H9 (cell line): ENCODE data around the gene TSSK6. TPM values are rescaled to one million over a fixed set of nuclear protein-coding genes. Genes with fewer than 3 reads are reported as not detected.

Source experiments
- DNase-seq: peaks from one replicate; pipeline ENCODE4 v3.0.0-alpha.2; 2017
- H2AFZ ChIP-seq: one replicate; pipeline ENCODE4 v1.6.1; 2013; ENCODE audit warnings: mild to moderate bottlenecking, low read length, control low read depth, moderate library complexity
- H2AK5ac ChIP-seq: 2 replicates; pipeline ENCODE4 v1.6.1; 2013; ENCODE audit warnings: low read length, control low read depth, mixed read lengths; ENCODE audit not compliant: insufficient read length
- H2BK120ac ChIP-seq: one replicate; pipeline ENCODE4 v1.6.1; 2013; ENCODE audit warnings: low read depth, mild to moderate bottlenecking, low read length, control low read depth, inconsistent platforms; ENCODE audit not compliant: poor library complexity, severe bottlenecking
- H2BK12ac ChIP-seq: 2 replicates; pipeline ENCODE4 v1.6.1; 2013; ENCODE audit warnings: low read length, control low read depth, mixed read lengths, low read depth; ENCODE audit not compliant: insufficient read length
- H2BK15ac ChIP-seq: 2 replicates; pipeline ENCODE4 v1.6.1; 2013; ENCODE audit warnings: low read depth, low read length, control low read depth
- H2BK20ac ChIP-seq: one replicate; pipeline ENCODE4 v1.6.1; 2013; ENCODE audit warnings: low read depth, mild to moderate bottlenecking, low read length, control low read depth, inconsistent platforms; ENCODE audit not compliant: poor library complexity, severe bottlenecking
- H2BK5ac ChIP-seq: 2 replicates; pipeline ENCODE4 v1.6.1; 2013; ENCODE audit warnings: low read length, control low read depth, mixed read lengths; ENCODE audit not compliant: insufficient read length
- H3K14ac ChIP-seq: 2 replicates; pipeline ENCODE4 v1.6.1; 2013; ENCODE audit warnings: low read length, control low read depth; ENCODE audit not compliant: insufficient read depth
- H3K18ac ChIP-seq: 2 replicates; pipeline ENCODE4 v1.6.1; 2013; ENCODE audit warnings: low read depth, mild to moderate bottlenecking, mixed read lengths, low read length, control low read depth; ENCODE audit not compliant: insufficient read length
- H3K23ac ChIP-seq: 2 replicates; pipeline ENCODE4 v1.6.1; 2013; ENCODE audit warnings: low read length, control low read depth, mixed read lengths, low read depth; ENCODE audit not compliant: insufficient read length
- H3K23me2 ChIP-seq: 2 replicates; pipeline ENCODE4 v1.6.1; 2013; ENCODE audit warnings: low read depth, mild to moderate bottlenecking, mixed read lengths, low read length, control low read depth; ENCODE audit not compliant: insufficient read length, poor library complexity, severe bottlenecking
- H3K27ac ChIP-seq: 2 replicates; pipeline ENCODE4 v1.5.1; 2013; ENCODE audit warnings: low read length, control low read depth, mixed read lengths, low read depth; ENCODE audit not compliant: insufficient read length
- H3K27me3 ChIP-seq: 2 replicates; pipeline ENCODE4 v1.6.1; 2013; ENCODE audit warnings: low read length, control low read depth, inconsistent platforms; ENCODE audit not compliant: insufficient read depth
- H3K4ac ChIP-seq: 2 replicates; pipeline ENCODE4 v1.6.1; 2013; ENCODE audit warnings: low read depth, mild to moderate bottlenecking, control low read depth, inconsistent platforms, low read length, moderate library complexity
- H3K4me1 ChIP-seq: 2 replicates; pipeline ENCODE4 v1.6.1; 2013; ENCODE audit warnings: low read length, control low read depth, inconsistent platforms; ENCODE audit not compliant: insufficient read depth
- H3K4me2 ChIP-seq: 2 replicates; pipeline ENCODE4 v1.6.1; 2013; ENCODE audit warnings: low read length, control low read depth, mixed read lengths; ENCODE audit not compliant: insufficient read length, insufficient read depth
- H3K56ac ChIP-seq: 2 replicates; pipeline ENCODE4 v1.6.1; 2013; ENCODE audit warnings: low read depth, mild to moderate bottlenecking, mixed read lengths, low read length, control low read depth; ENCODE audit not compliant: insufficient read length
- H3K79me1 ChIP-seq: 2 replicates; pipeline ENCODE4 v1.6.1; 2013; ENCODE audit warnings: low read depth, mild to moderate bottlenecking, moderate library complexity, low read length, control low read depth, inconsistent platforms; ENCODE audit not compliant: insufficient read depth, poor library complexity, severe bottlenecking
- H3K79me2 ChIP-seq: 2 replicates; pipeline ENCODE4 v1.6.1; 2013; ENCODE audit warnings: low read length, control low read depth, inconsistent platforms; ENCODE audit not compliant: insufficient read depth
- H3K9ac ChIP-seq: 2 replicates; pipeline ENCODE4 v1.6.1; 2013; ENCODE audit warnings: low read length, control low read depth, mixed read lengths; ENCODE audit not compliant: insufficient read length; ENCODE audit errors: extremely low read depth
- H3K9me3 ChIP-seq: one replicate; pipeline ENCODE4 v1.6.1; 2013; ENCODE audit warnings: low read depth, low read length, inconsistent platforms; ENCODE audit not compliant: control insufficient read depth
- H3T11ph ChIP-seq: one replicate; pipeline ENCODE4 v1.6.1; 2013; ENCODE audit warnings: mild to moderate bottlenecking, low read length, control low read depth, inconsistent platforms
- H4K20me1 ChIP-seq: one replicate; pipeline ENCODE4 v1.6.1; 2013; ENCODE audit not compliant: control insufficient read depth, insufficient read length, insufficient read depth
- H4K5ac ChIP-seq: 2 replicates; pipeline ENCODE4 v1.6.1; 2013; ENCODE audit warnings: low read depth, mild to moderate bottlenecking, mixed read lengths, low read length, control low read depth; ENCODE audit not compliant: insufficient read length
- H4K8ac ChIP-seq: replicated peaks from 2 replicates; pipeline ENCODE4 v1.6.1; 2013; ENCODE audit warnings: low read length, control low read depth, mixed read lengths, low read depth; ENCODE audit not compliant: insufficient read length
- H4K91ac ChIP-seq: 2 replicates; pipeline ENCODE4 v1.6.1; 2013; ENCODE audit warnings: low read depth, mild to moderate bottlenecking, moderate library complexity, mixed read lengths, low read length, control low read depth; ENCODE audit not compliant: insufficient read length
- H3K27ac Mint-ChIP-seq, 3 experiments: 2 replicates in 2 of 3; 3 replicates in 1 of 3; pipeline ENCODE4 v1.8.0; 2020 to 2021; ENCODE audit warnings: mixed read lengths in 3 of 3, mild to moderate bottlenecking in 1 of 3, moderate library complexity in 1 of 3
- H3K27me3 Mint-ChIP-seq: 2 replicates; pipeline ENCODE4 v1.8.0; 2021; ENCODE audit warnings: low read depth, mild to moderate bottlenecking, moderate library complexity, mixed read lengths
- H3K36me3 Mint-ChIP-seq, 3 experiments: 2 replicates in 2 of 3; 3 replicates in 1 of 3; pipeline ENCODE4 v1.8.0; 2020 to 2021; ENCODE audit warnings: low read depth in 3 of 3, mixed read lengths in 3 of 3; ENCODE audit not compliant: insufficient read depth in 1 of 3
- H3K4me1 Mint-ChIP-seq, 2 experiments: 2 replicates each; pipeline ENCODE4 v1.8.0; 2020; ENCODE audit warnings: mixed read lengths in 2 of 2
- H3K4me3 Mint-ChIP-seq, 2 experiments: 2 replicates in 1 of 2; 3 replicates in 1 of 2; pipeline ENCODE4 v1.8.0; 2020 to 2021; ENCODE audit warnings: mild to moderate bottlenecking in 2 of 2, mixed read lengths in 2 of 2, moderate library complexity in 1 of 2
- H3K9me3 Mint-ChIP-seq, 2 experiments: 2 replicates in 1 of 2; 3 replicates in 1 of 2; pipeline ENCODE4 v1.8.0; 2020; ENCODE audit warnings: mild to moderate bottlenecking in 2 of 2, mixed read lengths in 2 of 2, moderate library complexity in 1 of 2
- WGBS: extraction: QIAGEN DNeasy Blood & Tissue Kit; methylation state at CpG from one replicate; pipeline ENCODE4 v1.1.7; 2013; ENCODE audit warnings: missing lambda C conversion rate, low lambda C conversion rate, mixed read lengths; ENCODE audit not compliant: insufficient read length; ENCODE audit errors: extremely low coverage; 5-methylcytosine and 5-hydroxymethylcytosine counted together
- total RNA-seq: library from RNA; stranded (reverse); gene quantifications from 2 replicates; pipeline ENCODE4 v1.2.1, GENCODE V29; 2021
- TF ChIP-seq, protein P1 (sequence below): fragments of 200-600 bp; sonication (generic); conservative IDR thresholded peaks from 3 replicates; pipeline ENCODE4 v1.8.0; 2021; ENCODE audit warnings: antibody characterized with exemption, mild to moderate bottlenecking

The TSSK6 gene
- total RNA-seq, 1 experiment from 2014 or later = 2.6 TPM

DNA sequence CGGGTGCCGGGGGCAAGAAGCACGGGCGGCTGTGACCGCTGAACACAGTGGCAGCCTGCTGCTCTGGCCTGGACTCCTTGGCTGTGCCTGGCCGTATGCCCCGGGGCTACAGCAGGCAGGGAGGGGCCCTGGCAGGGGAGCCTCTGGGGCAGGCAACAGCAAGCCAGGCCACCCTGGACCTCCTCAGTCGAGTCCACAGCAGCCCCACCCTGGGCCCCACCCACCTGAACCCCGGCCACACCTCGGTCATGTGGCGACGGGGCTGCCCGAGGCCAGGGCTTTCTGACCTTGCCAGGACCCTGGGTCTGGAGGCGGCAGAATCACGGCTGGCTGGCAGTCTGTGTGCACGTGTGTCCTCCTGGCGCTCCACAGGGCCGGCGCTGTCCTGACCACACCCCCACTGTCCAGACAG is 31.4 kb upstream of the TSSK6 start:
- Histone ChIP-seq H3K79me2 (no peaks in the 10 kb centered on the region), H3K27ac (no peak overlapping the region), H3K27me3 (no peaks in the 10 kb centered on the region), H2BK120ac (no peak overlapping the region), H3K4me1 (no peaks in the 10 kb centered on the region), H2AFZ (no peak overlapping the region), H3K9ac (no peak overlapping the region), H3K14ac (no peak overlapping the region), H3K18ac (no peak overlapping the region), H4K20me1 (no peaks in the 10 kb centered on the region), H4K5ac (no peak overlapping the region), H2AK5ac (no peak overlapping the region), H3K23ac (no peak overlapping the region), H4K91ac (no peak overlapping the region), H3K9me3 (no peaks in the 10 kb centered on the region), H2BK15ac (no peak overlapping the region), H3K79me1 (no peaks in the 10 kb centered on the region), H2BK12ac (no peak overlapping the region), H2BK5ac (no peak overlapping the region), H3K4me2 (no peak overlapping the region), H2BK20ac (no peak overlapping the region), H4K8ac (no peak overlapping the region), H3T11ph (no peak overlapping the region), H3K4ac (no peak overlapping the region), H3K56ac (no peak overlapping the region), H3K23me2 (no peaks in the 10 kb centered on the region)
- peaks cover 2 to 4% (median 2%) of the 10 kb centered on the region in 3 experiments; a peak in 4 of 7 replicates for H3K36me3 Mint-ChIP-seq
- no CpG with 5 or more reads among the region's 19 CpGs for WGBS
- DNase-seq = no peak
- no peak overlapping the region for H3K27ac Mint-ChIP-seq
- H3K4me3 Mint-ChIP-seq = no peak overlapping the region
- H3K27me3 Mint-ChIP-seq = peaks cover 3% of the 10 kb centered on the region; the same call in 1 of the 2 replicates
- TF ChIP-seq, protein P1, sequence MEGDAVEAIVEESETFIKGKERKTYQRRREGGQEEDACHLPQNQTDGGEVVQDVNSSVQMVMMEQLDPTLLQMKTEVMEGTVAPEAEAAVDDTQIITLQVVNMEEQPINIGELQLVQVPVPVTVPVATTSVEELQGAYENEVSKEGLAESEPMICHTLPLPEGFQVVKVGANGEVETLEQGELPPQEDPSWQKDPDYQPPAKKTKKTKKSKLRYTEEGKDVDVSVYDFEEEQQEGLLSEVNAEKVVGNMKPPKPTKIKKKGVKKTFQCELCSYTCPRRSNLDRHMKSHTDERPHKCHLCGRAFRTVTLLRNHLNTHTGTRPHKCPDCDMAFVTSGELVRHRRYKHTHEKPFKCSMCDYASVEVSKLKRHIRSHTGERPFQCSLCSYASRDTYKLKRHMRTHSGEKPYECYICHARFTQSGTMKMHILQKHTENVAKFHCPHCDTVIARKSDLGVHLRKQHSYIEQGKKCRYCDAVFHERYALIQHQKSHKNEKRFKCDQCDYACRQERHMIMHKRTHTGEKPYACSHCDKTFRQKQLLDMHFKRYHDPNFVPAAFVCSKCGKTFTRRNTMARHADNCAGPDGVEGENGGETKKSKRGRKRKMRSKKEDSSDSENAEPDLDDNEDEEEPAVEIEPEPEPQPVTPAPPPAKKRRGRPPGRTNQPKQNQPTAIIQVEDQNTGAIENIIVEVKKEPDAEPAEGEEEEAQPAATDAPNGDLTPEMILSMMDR = no peak
- peaks cover 0 to 11% of the 10 kb centered on the region in 2 experiments; a peak in 2 of 4 replicates for H3K4me1 Mint-ChIP-seq
- no peaks in the 10 kb centered on the region; a peak in 1 of 5 replicates for H3K9me3 Mint-ChIP-seq
